Erythroblast (primary cell): ENCODE measurements around the gene GRIK4.

Experiments
- GATA1 ChIP-seq: IDR thresholded peaks from 2 replicates; pipeline ENCODE4 v1.6.1; 2011; ENCODE audit warnings: low read depth, mild to moderate bottlenecking, control low read depth, low read length, moderate library complexity
- POLR2A ChIP-seq: IDR thresholded peaks from 2 replicates; pipeline ENCODE4 v1.6.1; 2011; ENCODE audit warnings: mild to moderate bottlenecking, low read length

DNA sequence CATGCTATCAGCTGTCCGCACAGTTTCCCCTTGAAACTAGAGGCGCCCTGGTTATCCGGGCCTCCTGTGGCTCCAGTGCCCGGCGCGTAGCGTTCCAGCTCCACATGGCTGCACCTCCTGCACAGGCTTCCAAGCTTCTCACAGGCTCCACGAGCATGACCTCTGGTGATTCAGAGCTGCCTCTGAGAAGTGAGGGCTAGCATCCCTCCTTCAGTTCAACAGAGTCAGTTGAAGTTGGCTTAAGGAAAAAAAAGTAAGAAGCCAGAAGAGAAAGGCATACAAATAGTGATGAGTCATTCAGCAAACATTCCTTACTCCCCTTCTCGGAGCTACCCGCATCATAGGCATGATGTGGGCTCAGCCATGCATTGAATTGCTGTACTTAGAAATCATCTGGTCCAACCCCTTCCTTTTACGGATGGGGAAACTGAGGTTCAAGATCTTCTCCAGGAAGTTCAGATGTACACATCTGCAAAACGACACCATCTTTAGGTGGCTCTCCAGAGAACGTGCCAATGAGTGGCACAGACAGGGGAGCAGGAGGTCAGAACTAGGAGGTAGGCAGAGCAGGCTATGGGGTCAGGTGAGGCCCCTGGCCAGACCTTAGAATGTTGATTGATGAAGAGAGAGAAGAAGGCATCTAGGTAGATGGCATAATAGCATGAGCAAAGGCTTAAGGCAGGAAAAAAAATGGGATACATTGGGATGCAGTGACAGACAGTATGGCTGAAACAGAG lies 296.0 kb downstream of the GRIK4 start:
- TF ChIP-seq POLR2A = no peak
- no peak for TF ChIP-seq GATA1
